MM.1S (cell line): ENCODE measurements around the gene ZW10.

Experiments
- EZH2 ChIP-seq: fragments of 300-600 bp; sonication (generic); optimal IDR thresholded peaks from 2 replicates; pipeline ENCODE3; 2017; ENCODE audit warnings: low read depth, mild to moderate bottlenecking, antibody characterized with exemption, low read length, mixed read lengths
- TF ChIP-seq, protein P1 (sequence below): fragments of 300-600 bp; sonication (generic); IDR thresholded peaks from 2 replicates; pipeline ENCODE4 v1.5.1; 2016; ENCODE audit warnings: antibody characterized with exemption, low read length, mixed read lengths

GRCh38 chr11:113721462-113722066, 51.9 kb downstream of the ZW10 start:
- no peak for TF ChIP-seq EZH2
- TF ChIP-seq, protein P1, sequence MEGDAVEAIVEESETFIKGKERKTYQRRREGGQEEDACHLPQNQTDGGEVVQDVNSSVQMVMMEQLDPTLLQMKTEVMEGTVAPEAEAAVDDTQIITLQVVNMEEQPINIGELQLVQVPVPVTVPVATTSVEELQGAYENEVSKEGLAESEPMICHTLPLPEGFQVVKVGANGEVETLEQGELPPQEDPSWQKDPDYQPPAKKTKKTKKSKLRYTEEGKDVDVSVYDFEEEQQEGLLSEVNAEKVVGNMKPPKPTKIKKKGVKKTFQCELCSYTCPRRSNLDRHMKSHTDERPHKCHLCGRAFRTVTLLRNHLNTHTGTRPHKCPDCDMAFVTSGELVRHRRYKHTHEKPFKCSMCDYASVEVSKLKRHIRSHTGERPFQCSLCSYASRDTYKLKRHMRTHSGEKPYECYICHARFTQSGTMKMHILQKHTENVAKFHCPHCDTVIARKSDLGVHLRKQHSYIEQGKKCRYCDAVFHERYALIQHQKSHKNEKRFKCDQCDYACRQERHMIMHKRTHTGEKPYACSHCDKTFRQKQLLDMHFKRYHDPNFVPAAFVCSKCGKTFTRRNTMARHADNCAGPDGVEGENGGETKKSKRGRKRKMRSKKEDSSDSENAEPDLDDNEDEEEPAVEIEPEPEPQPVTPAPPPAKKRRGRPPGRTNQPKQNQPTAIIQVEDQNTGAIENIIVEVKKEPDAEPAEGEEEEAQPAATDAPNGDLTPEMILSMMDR = no peak
